Measurements from ENCODE around the gene FCGR3B.
"Not testable (repeated sequence)": the region's sequence is repeated elsewhere in the genome, so short reads cannot be mapped to it uniquely, and the experiment has no call there.

FCGR3B gene

DNA sequence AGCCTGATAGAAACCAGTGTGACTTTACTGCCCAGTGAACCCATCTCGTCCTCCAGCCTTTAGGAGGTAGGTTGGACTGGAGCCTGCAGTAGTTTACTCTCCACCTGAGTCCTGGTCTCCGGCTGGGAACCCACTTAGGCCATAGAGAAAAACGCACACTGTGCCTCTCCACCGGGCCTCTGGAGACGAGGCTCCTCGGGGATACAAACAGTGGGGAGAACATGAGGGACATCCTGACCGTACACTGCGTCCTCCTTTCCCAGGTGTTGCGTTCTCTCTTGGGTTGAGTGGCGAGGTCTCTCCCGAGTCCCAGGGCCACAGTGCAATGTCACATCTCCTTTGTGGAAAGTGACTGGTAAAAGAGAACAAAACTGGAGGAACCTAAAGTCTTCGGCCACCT lies 26.0 kb downstream of the FCGR3B start:
- not testable (repeated sequence) for DNase-seq

GRCh38 chr1:161597077-161597476 lies 33.9 kb downstream of the FCGR3B start:
- not testable (repeated sequence) for DNase-seq

GRCh38 chr1:161595583-161595982 lies 35.4 kb downstream of the FCGR3B start:
- DNase-seq, result not testable (repeated sequence)

- DNase-seq, result not testable (repeated sequence)
These were observed 35.8 kb downstream of the FCGR3B start for GRCh38 chr1:161595173-161595572.

- DNase-seq, result not testable (repeated sequence)
These were observed 36.5 kb downstream of the FCGR3B start for GRCh38 chr1:161594269-161594984.

- not testable (repeated sequence) for DNase-seq
These were observed 37.8 kb downstream of the FCGR3B start for GRCh38 chr1:161593092-161593755.

DNA sequence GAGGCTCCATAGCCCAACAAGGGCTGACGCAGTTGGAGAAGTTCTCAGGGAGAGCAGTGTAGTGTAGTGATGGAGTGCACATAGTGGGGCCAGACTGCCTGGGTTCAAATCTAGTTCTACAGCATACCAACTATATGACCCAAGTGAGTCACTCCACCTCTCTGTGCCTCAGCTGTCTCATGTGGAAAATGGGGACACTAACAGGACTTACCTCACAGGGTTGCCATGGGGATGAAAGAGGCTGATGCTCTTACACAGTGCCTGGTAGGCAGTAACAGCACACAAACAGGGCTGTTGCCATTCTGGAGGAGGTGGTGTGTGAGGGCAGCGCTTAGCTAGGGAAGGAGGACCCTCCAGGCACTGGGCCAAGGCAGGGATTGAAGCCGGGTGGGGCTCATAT lies 38.4 kb downstream of the FCGR3B start:
- DNase-seq, result not testable (repeated sequence)

GRCh38 chr1:161589920-161590319 lies 41.1 kb downstream of the FCGR3B start:
- not testable (repeated sequence) for DNase-seq

GRCh38 chr1:161589365-161589764 lies 41.6 kb downstream of the FCGR3B start:
- not testable (repeated sequence) for DNase-seq

- not testable (repeated sequence) for DNase-seq
These were observed 42.4 kb downstream of the FCGR3B start for GRCh38 chr1:161588596-161588995.

DNA sequence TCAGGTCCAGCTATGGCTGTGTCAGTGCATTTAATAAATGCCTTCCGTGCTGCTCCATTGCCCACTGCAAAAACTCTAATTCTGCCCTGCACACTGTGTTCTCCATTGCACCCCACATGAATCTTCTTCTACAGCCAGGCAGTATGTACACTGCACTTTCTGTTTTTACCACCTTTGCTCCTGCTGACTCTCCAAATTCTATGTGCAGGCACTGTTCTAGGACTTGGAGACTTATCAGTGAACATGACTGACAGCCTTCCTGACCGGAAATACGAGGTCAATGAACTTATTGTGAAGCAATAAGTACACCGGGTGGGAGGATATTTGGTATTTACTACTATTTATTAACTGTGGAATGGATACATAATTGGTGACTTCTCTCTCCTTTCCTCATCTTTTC lies 48.1 kb downstream of the FCGR3B start:
- not testable (repeated sequence) for DNase-seq

GRCh38 chr1:161580879-161581537 lies 50.0 kb downstream of the FCGR3B start:
- DNase-seq, result not testable (repeated sequence)

- DNase-seq, result not testable (repeated sequence)
These were observed 51.0 kb downstream of the FCGR3B start for GRCh38 chr1:161579856-161580507.

DNA sequence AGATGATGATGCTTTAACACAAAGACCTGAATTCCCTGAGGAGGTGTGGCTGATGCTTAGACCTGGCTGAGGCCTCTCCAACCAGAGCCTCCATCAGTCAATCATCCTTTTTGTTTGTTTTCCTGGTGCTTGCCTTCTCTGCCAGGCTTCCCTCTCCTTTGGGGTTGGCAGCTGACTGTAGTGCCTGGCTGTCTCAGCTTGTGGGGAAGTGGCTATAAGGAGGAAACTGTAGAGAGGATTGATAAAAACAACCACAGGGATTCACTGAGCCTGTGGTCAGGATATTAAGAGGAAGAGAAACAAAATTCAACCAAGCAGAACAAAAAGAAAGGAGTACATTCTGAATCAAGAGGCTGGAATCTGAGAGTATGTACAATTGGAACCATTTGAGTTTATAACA lies 54.3 kb downstream of the FCGR3B start:
- not testable (repeated sequence) for DNase-seq

Measured in activated naive CD4-positive, alpha-beta T cell treated with Interleukin-2 at 50 U/mL for 16 hours (primary cell).